NCI-H82 treated with DMSO at 0.1 percent for 48 hours (cell line): Measurements from ENCODE around the gene CD320.

Experiments
- DNase-seq: peaks from one replicate; lab custom pipeline; 2025; ENCODE audit not compliant: unreplicated experiment; lab: John Stamatoyannopoulos, UW

Gene CD320

GRCh38 chr19:8255426-8256125 lies 52.6 kb downstream of the CD320 start:
- no peak for DNase-seq

- DNase-seq: no peak
Measured at GRCh38 chr19:8254286-8255001, 53.7 kb downstream of the CD320 start.

GRCh38 chr19:8253678-8254077 lies 54.5 kb downstream of the CD320 start:
- no peak for DNase-seq

GRCh38 chr19:8252922-8253589 lies 55.1 kb downstream of the CD320 start:
- peak; percentile 30 for DNase-seq
